CD4-positive, alpha-beta T cell (primary cell): ENCODE data around the gene ACVR2B. TPM values are rescaled to one million over a fixed set of nuclear protein-coding genes. Genes with fewer than 3 reads are reported as not detected.
A peak's percentile ranks its signal among the peaks of the same experiment; 100 is the strongest.
"Not testable (repeated sequence)": the region's sequence is repeated elsewhere in the genome, so short reads cannot be mapped to it uniquely, and the experiment has no call there.

Experiments used
- ATAC-seq: fragments of 200-7000 bp; cut with Tn5 transposase; one replicate; pipeline ENCODE4 v1.10.0; 2022; ENCODE audit warnings: mild to moderate bottlenecking; ENCODE audit not compliant: poor library complexity
- CTCF ChIA-PET: fragments of 350-600 bp; sonication (Branson Sonifier 250); formaldehyde crosslinking; loops from one replicate; lab custom pipeline; 2021; ENCODE audit warnings: antibody characterized with exemption, inconsistent platforms; lab: Charles Lee
- POLR2A ChIA-PET: fragments of 350-600 bp; sonication (Branson Sonifier 250); formaldehyde crosslinking; loops from one replicate; lab custom pipeline; 2021; ENCODE audit warnings: antibody characterized with exemption, inconsistent platforms; lab: Charles Lee
- DNase-seq, 14 experiments: peaks; one replicate each; pipeline ENCODE4 v3.0.0-alpha.2; 2013 to 2020; ENCODE audit warnings: mixed read lengths in 2 of 14
- H3K27ac ChIP-seq, 2 donors: one replicate each; pipeline versions ENCODE4 v1.5.1 to v1.7.0; 2013; ENCODE audit warnings: low read length in 2 of 2, low read depth in 1 of 2, mild to moderate bottlenecking in 1 of 2
- H3K27me3 ChIP-seq, 2 experiments: 1 replicate in 1 of 2; 2 replicates in 1 of 2; pipeline versions ENCODE4 v1.6.1 to v1.7.0; 2013; ENCODE audit warnings: low read length in 2 of 2, control low read depth in 1 of 2, mild to moderate bottlenecking in 1 of 2, moderate library complexity in 1 of 2; ENCODE audit not compliant: insufficient read depth in 2 of 2, control insufficient read depth in 1 of 2
- H3K36me3 ChIP-seq: one replicate; pipeline ENCODE4 v1.6.1; 2013; ENCODE audit warnings: low read length, control low read depth; ENCODE audit not compliant: insufficient read depth
- H3K4me1 ChIP-seq: one replicate; pipeline ENCODE4 v1.6.1; 2013; ENCODE audit warnings: low read length, control low read depth; ENCODE audit not compliant: insufficient read depth
- H3K4me3 ChIP-seq: one replicate; pipeline ENCODE4 v1.5.1; 2013; ENCODE audit warnings: mild to moderate bottlenecking, low read length, moderate library complexity
- H3K9me3 ChIP-seq, 2 experiments: 1 replicate in 1 of 2; 2 replicates in 1 of 2; pipeline versions ENCODE4 v1.6.1 to v1.7.0; 2013; ENCODE audit warnings: low read length in 2 of 2, mild to moderate bottlenecking in 2 of 2, control low read depth in 1 of 2, moderate library complexity in 1 of 2; ENCODE audit not compliant: control insufficient read depth in 1 of 2, insufficient read depth in 1 of 2
- H3K27ac Mint-ChIP-seq: one replicate; pipeline ENCODE4 v1.8.0; 2020; ENCODE audit warnings: mixed read lengths
- H3K27me3 Mint-ChIP-seq: one replicate; pipeline ENCODE4 v1.8.0; 2021; ENCODE audit warnings: mixed read lengths
- H3K36me3 Mint-ChIP-seq: one replicate; pipeline ENCODE4 v1.8.0; 2021; ENCODE audit warnings: low read depth, mixed read lengths
- H3K4me1 Mint-ChIP-seq: one replicate; pipeline ENCODE4 v1.8.0; 2021; ENCODE audit warnings: low read depth, mixed read lengths
- H3K4me3 Mint-ChIP-seq: one replicate; pipeline ENCODE4 v1.8.0; 2020; ENCODE audit warnings: mild to moderate bottlenecking, mixed read lengths
- H3K9me3 Mint-ChIP-seq: one replicate; pipeline ENCODE4 v1.8.0; 2020; ENCODE audit warnings: mixed read lengths
- intact Hi-C, 2 experiments: fragments of 100-400 bp; cut with DNase I in 1 of 2; cut with micrococcal nuclease in 1 of 2; formaldehyde crosslinking; loops; one replicate each; pipeline versions ENCODE4 v1.15.1 to v1.9.0; 2023 to 2025; cut with DNase I, micrococcal nuclease
- total RNA-seq, 174 experiments: library from RNA in 2 of 174; stranded (reverse) in 2 of 174; gene quantifications; one replicate each; pipeline ENCODE4 v1.2.3 and lab custom pipeline; 2021 to 2026
- TF ChIP-seq, protein P1 (sequence below): fragments of 200-600 bp; IDR thresholded peaks from one replicate; pipeline ENCODE4 v1.8.0; 2022; ENCODE audit warnings: antibody characterized with exemption, mild to moderate bottlenecking

Gene ACVR2B
- total RNA-seq, 2 experiments from 2014 or later = 3.6 to 4.3 TPM

- H3K4me3 ChIP-seq, CTCF ChIA-PET, H3K27me3 ChIP-seq, DNase-seq, H3K36me3 Mint-ChIP-seq, H3K4me3 Mint-ChIP-seq, ATAC-seq, H3K9me3 Mint-ChIP-seq, H3K27ac ChIP-seq, H3K4me1 Mint-ChIP-seq, H3K27ac Mint-ChIP-seq, intact Hi-C loops, H3K27me3 Mint-ChIP-seq, H3K36me3 ChIP-seq, POLR2A ChIA-PET, H3K4me1 ChIP-seq: not testable (repeated sequence)
- peaks cover 8 to 12% of the 10 kb centered on the region in 2 experiments for H3K9me3 ChIP-seq
Measured at GRCh38 chr3:38443205-38443604, 10.5 kb upstream of the ACVR2B start.

- ATAC-seq = no peak
- DNase-seq = no peak
- H3K9me3 ChIP-seq = peaks cover 0 to under 1% of the 10 kb centered on the region in 2 experiments
- no peak overlapping the region for H3K27ac Mint-ChIP-seq
- intact Hi-C loops = no loop called here
- TF ChIP-seq, protein P1, sequence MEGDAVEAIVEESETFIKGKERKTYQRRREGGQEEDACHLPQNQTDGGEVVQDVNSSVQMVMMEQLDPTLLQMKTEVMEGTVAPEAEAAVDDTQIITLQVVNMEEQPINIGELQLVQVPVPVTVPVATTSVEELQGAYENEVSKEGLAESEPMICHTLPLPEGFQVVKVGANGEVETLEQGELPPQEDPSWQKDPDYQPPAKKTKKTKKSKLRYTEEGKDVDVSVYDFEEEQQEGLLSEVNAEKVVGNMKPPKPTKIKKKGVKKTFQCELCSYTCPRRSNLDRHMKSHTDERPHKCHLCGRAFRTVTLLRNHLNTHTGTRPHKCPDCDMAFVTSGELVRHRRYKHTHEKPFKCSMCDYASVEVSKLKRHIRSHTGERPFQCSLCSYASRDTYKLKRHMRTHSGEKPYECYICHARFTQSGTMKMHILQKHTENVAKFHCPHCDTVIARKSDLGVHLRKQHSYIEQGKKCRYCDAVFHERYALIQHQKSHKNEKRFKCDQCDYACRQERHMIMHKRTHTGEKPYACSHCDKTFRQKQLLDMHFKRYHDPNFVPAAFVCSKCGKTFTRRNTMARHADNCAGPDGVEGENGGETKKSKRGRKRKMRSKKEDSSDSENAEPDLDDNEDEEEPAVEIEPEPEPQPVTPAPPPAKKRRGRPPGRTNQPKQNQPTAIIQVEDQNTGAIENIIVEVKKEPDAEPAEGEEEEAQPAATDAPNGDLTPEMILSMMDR = no peak
- H3K36me3 ChIP-seq = no peaks in the 10 kb centered on the region
- no peaks in the 10 kb centered on the region for H3K27me3 Mint-ChIP-seq
- H3K36me3 Mint-ChIP-seq = no peaks in the 10 kb centered on the region
- no peak overlapping the region for H3K4me3 Mint-ChIP-seq
- no peak overlapping the region for H3K4me3 ChIP-seq
- no peaks in the 10 kb centered on the region for H3K27me3 ChIP-seq
- ChIA-PET CTCF (no interaction called here), POLR2A (no interaction called here)
- H3K9me3 Mint-ChIP-seq = peaks cover 5% of the 10 kb centered on the region
- no peak overlapping the region for H3K27ac ChIP-seq
- peaks cover 7% of the 10 kb centered on the region for H3K4me1 Mint-ChIP-seq
- no peaks in the 10 kb centered on the region for H3K4me1 ChIP-seq
Measured at GRCh38 chr3:38446085-38446686, 7.5 kb upstream of the ACVR2B start.

GRCh38 chr3:38446812-38447211 lies 6.9 kb upstream of the ACVR2B start:
- H3K36me3 ChIP-seq = no peaks in the 10 kb centered on the region
- Mint-ChIP-seq H3K36me3 (no peaks in the 10 kb centered on the region), H3K27me3 (no peaks in the 10 kb centered on the region), H3K4me1 (peaks cover 7% of the 10 kb centered on the region), H3K27ac (no peak overlapping the region), H3K9me3 (peaks cover 5% of the 10 kb centered on the region), H3K4me3 (no peak overlapping the region)
- TF ChIP-seq, protein P1 = no peak
- no peak for ATAC-seq
- H3K4me1 ChIP-seq = no peaks in the 10 kb centered on the region
- no peak overlapping the region for H3K27ac ChIP-seq
- no peak overlapping the region for H3K4me3 ChIP-seq
- no peak for DNase-seq
- ChIA-PET POLR2A (no interaction called here), CTCF (no interaction called here)
- peaks cover 0 to 3% of the 10 kb centered on the region in 2 experiments for H3K9me3 ChIP-seq
- intact Hi-C loops = no loop called here
- no peaks in the 10 kb centered on the region for H3K27me3 ChIP-seq

DNA sequence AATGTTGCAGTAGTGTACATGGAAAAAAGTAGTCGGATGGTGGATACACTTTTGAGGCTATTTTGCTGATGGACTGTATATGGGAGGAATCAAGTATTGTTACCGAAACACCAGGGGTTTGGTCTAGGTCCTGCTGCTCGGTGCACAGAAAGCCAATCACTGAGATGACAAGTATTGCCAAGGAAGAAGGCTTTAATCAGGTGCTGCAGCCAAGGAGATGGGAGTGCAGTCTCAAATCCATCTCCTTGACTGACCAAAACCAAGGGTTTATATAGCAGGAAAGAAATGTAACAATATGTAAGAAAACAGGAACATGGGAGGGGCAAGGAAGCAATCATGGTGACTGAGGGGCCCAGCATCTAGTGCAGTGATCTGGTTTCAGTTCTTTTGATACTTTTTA lies 2.8 kb upstream of the ACVR2B start:
- H3K9me3 Mint-ChIP-seq = peaks cover 5% of the 10 kb centered on the region
- H3K36me3 ChIP-seq = no peaks in the 10 kb centered on the region
- peak overlapping the region; percentile 71 for H3K4me3 Mint-ChIP-seq
- TF ChIP-seq, protein P1 = no peak
- H3K9me3 ChIP-seq = peaks cover 0 to 3% of the 10 kb centered on the region in 2 experiments
- no peak for DNase-seq
- H3K4me3 ChIP-seq = no peak overlapping the region
- ChIA-PET CTCF (no interaction called here), POLR2A (no interaction called here)
- H3K36me3 Mint-ChIP-seq = peaks cover 10% of the 10 kb centered on the region
- H3K27ac ChIP-seq = no peak overlapping the region
- intact Hi-C loops = loop anchor here in 1 of 2 experiments (2.0 kb wide), 1 partner anchor 18 kb away; no protein-coding TSS in a partner anchor
- no peak for ATAC-seq
- peaks cover 22% of the 10 kb centered on the region for H3K4me1 ChIP-seq
- H3K27me3 Mint-ChIP-seq = no peaks in the 10 kb centered on the region
- H3K27ac Mint-ChIP-seq = peak overlapping the region; percentile 59
- H3K4me1 Mint-ChIP-seq = peaks cover 20% of the 10 kb centered on the region
- H3K27me3 ChIP-seq = no peaks in the 10 kb centered on the region
